HG02943 (cell line): ENCODE data around the gene CDH6.

Experiments used
- ATAC-seq: cut with Tn5 transposase; IDR thresholded peaks from one replicate; pipeline ENCODE4 v1.9.1; 2021; ENCODE audit warnings: mild to moderate bottlenecking, low read depth, moderate library complexity; ENCODE audit not compliant: unreplicated experiment

Gene CDH6

GRCh38 chr5:31193591-31194467 lies at the start of gene CDH6:
CDH6 (plus strand) TSS chr5:31193686; CDS start chr5:31267474, 73,788 bp downstream.
- no peak for ATAC-seq

- no peak for ATAC-seq
These were observed 49.1 kb upstream of the CDH6 start for GRCh38 chr5:31144364-31144763.

- no peak for ATAC-seq
These were observed 44.5 kb upstream of the CDH6 start for GRCh38 chr5:31148959-31149475.

GRCh38 chr5:31153521-31153920 lies 40.0 kb upstream of the CDH6 start:
- no peak for ATAC-seq

DNA sequence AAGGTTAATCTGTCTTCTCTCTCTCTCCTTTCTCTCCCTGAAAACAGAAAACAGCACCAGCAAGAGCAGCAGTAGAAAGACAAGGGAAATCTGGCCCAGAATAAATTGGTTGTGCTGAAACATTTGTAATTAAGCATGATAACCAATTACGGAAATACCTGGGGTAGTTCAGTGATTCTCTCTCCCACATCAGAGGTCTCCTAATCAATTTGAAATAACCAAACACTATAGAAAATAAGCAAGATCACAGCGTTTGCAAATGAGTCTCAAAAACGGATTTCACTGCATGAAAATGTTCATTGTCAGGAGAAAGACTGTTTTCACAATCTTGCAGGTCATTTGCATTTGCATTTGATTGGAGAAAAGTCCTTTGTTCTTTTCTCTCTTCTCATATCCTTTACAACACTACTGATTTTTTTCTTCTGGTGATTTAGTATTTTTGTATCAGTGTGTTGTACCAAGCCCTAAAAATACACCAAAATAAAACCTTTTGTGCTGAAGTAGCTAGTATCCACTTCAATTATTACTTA lies 36.8 kb upstream of the CDH6 start:
- no peak for ATAC-seq

DNA sequence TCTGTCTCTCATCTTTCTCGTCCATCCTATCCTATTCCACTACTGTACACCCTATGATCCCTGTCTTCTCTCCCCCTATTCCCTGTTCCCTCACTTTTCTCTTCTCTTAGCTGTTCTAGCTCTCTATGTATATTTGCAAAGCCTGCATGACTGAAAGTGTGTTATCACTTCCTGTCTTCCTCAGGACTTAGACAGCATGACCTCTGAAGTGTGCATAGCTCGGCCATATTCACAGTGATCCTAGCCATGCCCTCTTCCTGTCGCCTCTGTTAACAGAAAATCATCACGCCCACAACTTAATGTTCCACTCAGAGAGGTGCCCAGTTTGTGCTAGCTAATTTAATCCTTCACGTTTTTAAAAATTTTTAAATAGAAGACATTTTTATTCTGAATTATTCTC lies 35.8 kb upstream of the CDH6 start:
- ATAC-seq, result no peak

GRCh38 chr5:31158686-31159085 lies 34.8 kb upstream of the CDH6 start:
- ATAC-seq, result no peak

DNA sequence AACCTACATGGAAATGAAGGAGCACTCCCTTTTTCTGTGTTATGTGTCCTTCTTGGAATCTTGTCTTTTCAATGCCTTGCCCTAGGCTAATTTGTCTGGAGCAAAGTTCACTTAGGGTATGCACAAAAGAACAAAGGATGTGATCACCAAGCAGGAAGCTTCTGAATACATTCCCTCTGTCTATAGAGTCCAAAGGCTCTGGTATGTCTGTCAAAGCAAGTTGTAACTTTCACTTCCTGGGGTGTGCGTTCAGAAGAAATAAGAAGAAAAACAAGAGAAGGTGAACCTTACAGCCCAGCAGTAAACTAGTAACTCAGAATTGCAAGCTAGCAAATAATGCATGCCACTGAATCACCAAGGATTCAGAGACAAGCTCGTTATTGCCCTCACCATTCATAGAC lies 31.7 kb upstream of the CDH6 start:
- ATAC-seq, result no peak

GRCh38 chr5:31165729-31166128 lies 27.8 kb upstream of the CDH6 start:
- no peak for ATAC-seq

DNA sequence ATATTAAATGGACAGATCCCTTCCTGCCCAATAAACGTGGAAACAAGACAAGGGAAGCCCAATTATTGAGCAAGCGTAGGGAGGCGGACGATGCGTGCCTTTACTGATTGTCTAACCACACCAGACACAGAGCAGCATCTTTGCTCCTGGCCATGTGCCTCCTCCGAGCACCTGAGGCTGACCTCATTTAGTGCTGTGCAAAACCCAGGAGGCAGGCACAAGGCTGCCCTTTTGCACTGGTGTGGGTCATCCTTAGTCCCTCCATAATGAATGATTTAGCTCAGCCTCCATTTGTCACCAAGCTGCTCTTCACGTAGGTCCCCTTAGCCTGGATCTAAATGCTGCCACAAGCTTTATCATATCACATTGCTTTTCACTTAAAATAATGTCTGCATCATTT lies 24.1 kb upstream of the CDH6 start:
- ATAC-seq, result no peak

DNA sequence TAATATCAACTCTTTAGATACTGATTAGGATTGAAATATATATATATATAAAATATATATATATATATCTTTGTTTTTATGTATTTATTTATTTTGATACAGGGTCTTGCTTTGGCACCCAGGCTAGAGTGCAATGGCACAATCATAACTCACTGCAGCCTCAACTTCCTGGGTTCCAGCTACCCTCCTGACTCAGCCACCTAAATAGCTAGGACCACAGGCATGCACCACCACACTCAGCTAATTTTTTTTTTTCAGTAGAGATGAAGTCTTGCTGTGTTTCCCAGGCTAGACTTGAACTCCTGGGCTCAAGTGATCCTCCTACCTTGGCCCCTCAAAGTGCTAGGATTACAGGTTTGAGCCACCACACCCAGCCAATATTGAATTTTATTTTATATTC lies 20.6 kb upstream of the CDH6 start:
- no peak for ATAC-seq

DNA sequence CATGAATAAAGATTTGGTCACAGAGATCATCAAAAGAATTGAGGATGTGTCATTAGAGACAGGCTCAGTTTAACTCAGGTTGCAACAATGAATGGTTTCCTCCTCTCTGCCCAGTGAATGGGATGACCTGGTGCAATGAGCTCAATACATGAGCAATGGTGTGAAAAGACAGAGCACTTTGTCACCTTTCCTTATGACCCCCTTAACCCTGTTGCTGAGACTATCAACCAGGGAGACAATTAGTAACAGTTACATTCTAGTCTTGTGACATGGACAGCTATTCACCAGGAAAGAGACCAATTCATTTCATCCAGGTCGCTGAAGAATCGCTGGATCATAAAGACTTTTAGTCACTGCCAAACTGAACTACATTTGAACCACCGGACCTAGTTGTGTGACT lies 19.9 kb upstream of the CDH6 start:
- ATAC-seq, result no peak

GRCh38 chr5:31181376-31181987 lies 12.0 kb upstream of the CDH6 start:
- ATAC-seq, result no peak

DNA sequence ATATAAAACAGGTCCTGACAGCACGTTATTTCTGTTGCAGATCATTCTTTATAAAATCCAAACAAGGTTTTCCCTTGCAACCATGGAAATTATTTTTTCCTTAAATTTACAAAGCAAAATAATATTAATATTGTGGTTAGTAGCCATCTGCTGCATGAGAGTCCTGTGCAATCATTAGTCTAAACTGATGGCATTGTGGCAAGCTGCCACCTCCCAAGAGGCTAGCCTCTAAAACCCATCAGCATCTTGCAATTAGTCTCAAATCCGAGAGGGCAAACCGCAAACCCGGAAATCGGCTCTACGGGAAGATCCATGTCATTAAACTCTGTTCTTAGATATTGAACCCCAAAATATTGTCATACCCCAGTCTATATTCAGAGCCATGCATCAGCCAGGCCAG lies 11.3 kb upstream of the CDH6 start:
- no peak for ATAC-seq

DNA sequence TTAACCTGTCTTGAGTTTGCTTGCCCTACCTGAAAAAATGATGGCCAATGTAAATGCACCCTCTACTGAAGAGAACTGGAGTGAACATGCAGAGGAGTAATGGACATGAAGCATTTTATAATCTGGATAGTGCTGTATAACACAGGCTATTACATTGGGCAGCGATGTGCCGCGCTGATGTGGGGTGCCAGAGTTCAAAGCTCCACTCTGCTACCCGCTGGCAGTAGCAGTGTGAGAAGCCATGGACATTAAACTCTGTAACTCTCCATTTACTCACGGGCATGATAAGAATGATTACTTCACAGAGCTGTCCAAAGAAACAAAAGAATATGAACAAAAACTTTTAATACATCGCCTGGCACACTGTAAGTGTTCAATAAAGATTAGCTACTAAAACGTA lies 7.5 kb upstream of the CDH6 start:
- ATAC-seq, result no peak

GRCh38 chr5:31186672-31187267 lies 6.7 kb upstream of the CDH6 start:
- no peak for ATAC-seq

DNA sequence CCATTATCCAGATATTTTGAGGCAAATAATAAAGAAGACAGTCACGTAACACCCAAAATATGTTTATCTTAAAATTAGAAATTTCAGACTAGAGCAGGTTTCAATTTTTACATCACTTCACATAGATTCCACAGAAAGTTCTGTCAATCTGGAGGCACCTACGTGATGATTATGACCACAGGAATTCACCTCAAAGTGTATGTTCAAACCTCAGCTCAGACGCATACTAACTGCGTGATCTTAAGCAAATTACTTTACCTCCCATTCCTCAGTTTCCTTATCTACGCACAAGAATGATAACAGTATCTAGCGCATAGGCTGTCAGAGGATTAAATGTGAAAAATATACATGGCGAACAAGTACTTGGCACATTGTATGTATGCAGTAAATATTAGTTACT lies 5.9 kb upstream of the CDH6 start:
- no peak for ATAC-seq

DNA sequence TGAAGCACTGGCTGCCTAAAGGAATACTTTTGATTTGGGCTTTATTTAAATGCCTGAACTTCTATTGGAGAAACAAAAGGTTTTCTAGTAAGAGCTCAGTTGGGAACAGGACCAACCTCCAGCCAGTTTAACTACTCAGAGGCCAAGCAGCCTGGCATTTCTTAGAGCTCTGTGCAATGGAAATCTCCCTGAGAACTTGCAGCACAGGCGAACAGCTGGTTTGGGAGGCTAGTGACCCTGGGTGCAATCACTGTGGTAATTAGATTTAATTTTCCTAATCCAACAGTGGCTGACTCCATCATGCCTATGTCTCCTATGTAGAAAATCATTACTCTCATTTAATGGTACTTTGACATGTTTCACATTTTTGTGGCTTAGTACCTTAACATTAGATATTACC lies 1.0 kb upstream of the CDH6 start:
- ATAC-seq, result no peak

DNA sequence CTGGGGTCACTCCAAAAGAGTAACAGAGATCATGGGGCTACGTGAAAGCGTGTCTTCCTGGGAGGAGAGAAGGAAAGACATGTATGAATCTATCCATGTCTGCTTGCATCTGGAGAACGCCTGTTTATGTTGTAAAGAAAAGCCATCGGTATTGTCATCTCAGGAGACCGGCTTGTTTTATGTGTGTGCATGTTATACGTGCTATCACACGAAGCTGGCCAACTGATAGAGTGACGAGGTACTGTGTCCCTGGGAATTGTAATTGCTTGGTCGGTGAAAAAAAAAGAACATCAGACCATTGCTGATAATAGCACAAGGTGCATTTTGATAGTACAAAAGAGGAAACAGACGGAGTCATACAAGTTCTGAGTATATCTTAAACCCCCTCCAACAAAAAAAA lies 370 bp upstream of the CDH6 start:
- ATAC-seq, result no peak

GRCh38 chr5:31194468-31194813 lies 955 bp downstream of the CDH6 start:
- ATAC-seq, result no peak

DNA sequence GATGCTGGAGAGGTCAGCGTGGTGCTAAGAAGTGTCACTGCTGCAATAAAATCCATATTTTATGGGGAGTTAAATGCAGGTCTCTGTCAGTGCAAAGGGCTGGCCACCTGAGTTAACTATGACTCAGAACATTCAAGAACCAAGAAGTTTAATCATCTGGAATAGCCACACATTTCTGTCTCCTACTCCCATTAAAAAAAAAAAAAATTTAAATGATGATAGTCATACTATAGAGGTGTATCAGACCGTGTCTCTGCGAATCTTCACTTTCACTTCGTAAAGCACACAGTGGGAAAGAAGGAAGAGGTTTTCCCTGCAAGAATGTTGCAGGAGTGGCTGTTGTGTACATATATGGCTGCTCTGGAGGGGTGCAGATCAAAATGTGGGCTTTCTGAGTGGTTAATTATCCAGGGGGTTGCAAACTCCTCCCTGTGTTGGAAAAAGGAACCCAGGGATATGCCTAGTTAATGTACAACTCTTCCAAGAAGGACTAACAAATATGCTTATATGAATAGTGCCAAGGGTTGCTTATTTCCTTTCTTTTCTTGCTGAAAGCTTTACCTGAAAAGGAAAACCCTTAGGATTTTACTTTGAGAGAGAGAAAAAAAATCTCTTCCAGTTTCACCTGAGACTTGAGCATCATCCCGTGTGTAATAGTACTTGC lies 1.5 kb downstream of the CDH6 start:
- ATAC-seq, result no peak
